Loucy (cell line): ENCODE results near the gene IL5.

Source experiments
- EZH2phosphoT487 ChIP-seq: fragments of 200-600 bp; IDR thresholded peaks from 2 replicates; pipeline ENCODE4 v1.6.1; 2018; ENCODE audit warnings: antibody characterized with exemption, mild to moderate bottlenecking, moderate library complexity, borderline replicate concordance
- TF ChIP-seq, protein P1 (sequence below): fragments of 200-600 bp; sonication (generic); conservative IDR thresholded peaks from 2 replicates; pipeline ENCODE4 v1.5.1; 2014; ENCODE audit warnings: mild to moderate bottlenecking, antibody characterized with exemption, low read length

DNA sequence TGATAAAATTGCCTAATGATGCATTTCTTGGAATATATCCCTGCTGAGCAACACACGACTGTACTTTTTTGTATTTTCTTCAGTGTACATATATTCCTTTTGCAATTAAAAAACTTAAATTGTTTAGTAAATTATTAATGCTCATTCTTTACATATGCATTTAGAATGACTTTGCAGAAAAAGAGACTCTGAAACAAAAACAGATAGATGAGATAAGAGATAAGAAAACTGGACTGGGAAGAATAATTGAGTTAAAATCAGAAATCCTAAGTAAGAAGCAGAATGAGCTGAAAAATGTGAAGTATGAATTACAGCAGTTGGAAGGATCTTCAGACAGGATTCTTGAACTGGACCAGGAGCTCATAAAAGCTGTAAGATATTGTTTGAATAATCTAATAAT lies 46.1 kb upstream of the IL5 start:
- TF ChIP-seq, protein P1, sequence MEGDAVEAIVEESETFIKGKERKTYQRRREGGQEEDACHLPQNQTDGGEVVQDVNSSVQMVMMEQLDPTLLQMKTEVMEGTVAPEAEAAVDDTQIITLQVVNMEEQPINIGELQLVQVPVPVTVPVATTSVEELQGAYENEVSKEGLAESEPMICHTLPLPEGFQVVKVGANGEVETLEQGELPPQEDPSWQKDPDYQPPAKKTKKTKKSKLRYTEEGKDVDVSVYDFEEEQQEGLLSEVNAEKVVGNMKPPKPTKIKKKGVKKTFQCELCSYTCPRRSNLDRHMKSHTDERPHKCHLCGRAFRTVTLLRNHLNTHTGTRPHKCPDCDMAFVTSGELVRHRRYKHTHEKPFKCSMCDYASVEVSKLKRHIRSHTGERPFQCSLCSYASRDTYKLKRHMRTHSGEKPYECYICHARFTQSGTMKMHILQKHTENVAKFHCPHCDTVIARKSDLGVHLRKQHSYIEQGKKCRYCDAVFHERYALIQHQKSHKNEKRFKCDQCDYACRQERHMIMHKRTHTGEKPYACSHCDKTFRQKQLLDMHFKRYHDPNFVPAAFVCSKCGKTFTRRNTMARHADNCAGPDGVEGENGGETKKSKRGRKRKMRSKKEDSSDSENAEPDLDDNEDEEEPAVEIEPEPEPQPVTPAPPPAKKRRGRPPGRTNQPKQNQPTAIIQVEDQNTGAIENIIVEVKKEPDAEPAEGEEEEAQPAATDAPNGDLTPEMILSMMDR, result no peak
- no peak for TF ChIP-seq EZH2phosphoT487
